Measurements from ENCODE around the gene RAPGEF2. TPM values are rescaled to one million over a fixed set of nuclear protein-coding genes. Genes with fewer than 3 reads are reported as not detected.
"Not testable (repeated sequence)": the region's sequence is repeated elsewhere in the genome, so short reads cannot be mapped to it uniquely, and the experiment has no call there.

Gene RAPGEF2
- total RNA-seq, 1 donor from 2014 or later, result 32.4 TPM

- Histone ChIP-seq H3K27ac (no peak overlapping the region), H3K9me3 (no peaks in the 10 kb centered on the region), H3K27me3 (no peaks in the 10 kb centered on the region), H3K4me3 (no peak overlapping the region), H3K4me1 (peaks cover 34% of the 10 kb centered on the region), H3K36me3 (no peaks in the 10 kb centered on the region)
- TF ChIP-seq POLR2A (IDR thresholded peaks at IDR 0.05), result no peak
- TF ChIP-seq, protein P1, sequence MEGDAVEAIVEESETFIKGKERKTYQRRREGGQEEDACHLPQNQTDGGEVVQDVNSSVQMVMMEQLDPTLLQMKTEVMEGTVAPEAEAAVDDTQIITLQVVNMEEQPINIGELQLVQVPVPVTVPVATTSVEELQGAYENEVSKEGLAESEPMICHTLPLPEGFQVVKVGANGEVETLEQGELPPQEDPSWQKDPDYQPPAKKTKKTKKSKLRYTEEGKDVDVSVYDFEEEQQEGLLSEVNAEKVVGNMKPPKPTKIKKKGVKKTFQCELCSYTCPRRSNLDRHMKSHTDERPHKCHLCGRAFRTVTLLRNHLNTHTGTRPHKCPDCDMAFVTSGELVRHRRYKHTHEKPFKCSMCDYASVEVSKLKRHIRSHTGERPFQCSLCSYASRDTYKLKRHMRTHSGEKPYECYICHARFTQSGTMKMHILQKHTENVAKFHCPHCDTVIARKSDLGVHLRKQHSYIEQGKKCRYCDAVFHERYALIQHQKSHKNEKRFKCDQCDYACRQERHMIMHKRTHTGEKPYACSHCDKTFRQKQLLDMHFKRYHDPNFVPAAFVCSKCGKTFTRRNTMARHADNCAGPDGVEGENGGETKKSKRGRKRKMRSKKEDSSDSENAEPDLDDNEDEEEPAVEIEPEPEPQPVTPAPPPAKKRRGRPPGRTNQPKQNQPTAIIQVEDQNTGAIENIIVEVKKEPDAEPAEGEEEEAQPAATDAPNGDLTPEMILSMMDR (IDR thresholded peaks at IDR 0.05), result no peak
- TF ChIP-seq POLR2AphosphoS5 (IDR thresholded peaks at IDR 0.05; ENCODE audit: insufficient read depth in 1 of 2, low read depth in 1 of 2), result no peak
- DNase-seq (ENCODE audit: extremely low spot score in 2 of 2), result no peak
- intact Hi-C loops (cut with DNase I), result no loop called here
These were observed 52.2 kb downstream of the RAPGEF2 start for GRCh38 chr4:159155119-159155518.

DNA sequence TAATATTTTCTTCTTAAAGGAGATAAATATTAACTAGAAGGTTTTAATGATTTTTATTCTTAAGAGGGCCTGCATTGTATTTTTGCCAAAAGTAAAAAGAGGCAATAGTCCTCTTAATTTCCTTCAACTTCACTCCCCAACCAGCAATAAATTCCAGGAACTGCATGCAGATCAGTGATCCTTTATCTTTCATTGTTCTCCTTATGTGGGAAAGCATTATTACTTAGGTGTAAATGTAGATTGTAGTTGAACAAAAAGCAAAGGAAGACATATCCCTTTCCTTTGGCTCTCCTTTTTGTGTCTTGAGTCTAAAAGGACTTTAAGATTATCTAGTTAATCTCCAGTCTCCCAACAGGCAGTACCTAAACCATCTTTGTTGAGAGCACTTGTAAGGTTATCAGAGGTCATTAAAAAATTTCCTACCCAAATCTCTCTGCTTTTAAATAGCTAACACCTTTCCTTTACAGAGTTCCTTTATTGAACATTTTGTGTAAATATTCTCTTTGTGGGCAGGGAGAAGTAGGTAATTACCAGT is 55.3 kb downstream of the RAPGEF2 start:
- intact Hi-C loops (cut with DNase I), result no loop called here
- Histone ChIP-seq H3K4me1 (peaks cover 52% of the 10 kb centered on the region), H3K9me3 (no peaks in the 10 kb centered on the region), H3K36me3 (no peaks in the 10 kb centered on the region), H3K27me3 (no peaks in the 10 kb centered on the region), H3K4me3 (no peak overlapping the region), H3K27ac (no peak overlapping the region)
- TF ChIP-seq POLR2A (IDR thresholded peaks at IDR 0.05) (no peak), POLR2AphosphoS5 (IDR thresholded peaks at IDR 0.05; ENCODE audit: insufficient read depth in 1 of 2, low read depth in 1 of 2) (no peak)
- TF ChIP-seq, protein P1 (IDR thresholded peaks at IDR 0.05), result no peak
- no peak for DNase-seq (ENCODE audit: extremely low spot score in 2 of 2)

DNA sequence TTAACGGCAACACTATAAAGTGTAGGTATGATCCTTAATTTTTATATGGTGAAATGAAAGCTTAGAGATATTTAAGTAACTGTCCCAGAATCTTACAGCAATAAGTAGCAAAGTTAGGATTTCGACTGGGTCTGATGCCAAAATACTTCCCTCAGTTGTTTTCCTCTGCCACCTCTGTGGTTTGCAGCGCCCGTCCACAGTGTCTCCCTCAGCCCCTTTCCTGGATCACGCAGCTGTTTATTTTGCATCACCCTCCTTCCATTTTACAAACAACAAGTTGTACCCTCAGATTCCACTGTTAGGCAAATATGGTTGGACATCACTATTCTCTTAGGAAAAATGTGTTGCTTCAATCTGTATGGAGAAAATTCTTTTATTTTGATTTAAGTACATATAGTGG is 56.1 kb downstream of the RAPGEF2 start:
- peaks cover 52% of the 10 kb centered on the region for H3K4me1 ChIP-seq
- intact Hi-C loops (cut with DNase I), result no loop called here

DNA sequence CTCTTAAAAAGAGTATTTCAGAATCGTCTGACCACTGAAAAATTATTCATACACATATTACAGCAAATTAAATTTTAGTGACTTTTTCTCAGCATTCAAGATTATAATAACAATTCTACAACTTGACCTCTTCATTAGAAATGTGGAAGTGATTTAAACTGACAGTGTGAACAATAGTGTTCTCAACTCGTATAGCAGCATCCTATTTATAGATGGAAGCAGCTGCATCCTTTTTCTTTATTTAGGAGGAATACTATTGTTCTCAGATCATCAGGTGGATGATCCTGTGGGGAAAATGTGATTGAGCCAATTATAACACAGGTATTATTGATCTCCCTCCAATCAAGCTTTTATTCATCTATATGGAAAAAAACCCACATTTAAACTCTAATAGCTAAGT is 56.7 kb downstream of the RAPGEF2 start:
- no peaks in the 10 kb centered on the region for H3K9me3 ChIP-seq
- TF ChIP-seq, protein P1 (IDR thresholded peaks at IDR 0.05), result no peak
- no peak for TF ChIP-seq POLR2A (IDR thresholded peaks at IDR 0.05)
- no peak for TF ChIP-seq POLR2AphosphoS5 (IDR thresholded peaks at IDR 0.05; ENCODE audit: insufficient read depth in 1 of 2, low read depth in 1 of 2)
- H3K27ac ChIP-seq, result no peak overlapping the region
- H3K4me3 ChIP-seq, result no peak overlapping the region
- peaks cover 51% of the 10 kb centered on the region for H3K4me1 ChIP-seq
- no peak for DNase-seq (ENCODE audit: extremely low spot score in 2 of 2)
- intact Hi-C loops (cut with DNase I), result no loop called here
- H3K27me3 ChIP-seq, result no peaks in the 10 kb centered on the region
- no peaks in the 10 kb centered on the region for H3K36me3 ChIP-seq

More for the DNA sequence above, 56.1 kb downstream of the RAPGEF2 start:
- no peak overlapping the region for H3K4me3 ChIP-seq
- TF ChIP-seq, protein P1 (IDR thresholded peaks at IDR 0.05), result no peak
- TF ChIP-seq POLR2AphosphoS5 (IDR thresholded peaks at IDR 0.05; ENCODE audit: insufficient read depth in 1 of 2, low read depth in 1 of 2) (no peak), POLR2A (IDR thresholded peaks at IDR 0.05) (no peak)
- DNase-seq (ENCODE audit: extremely low spot score in 2 of 2), result no peak
- H3K27ac ChIP-seq, result no peak overlapping the region
- H3K27me3 ChIP-seq, result no peaks in the 10 kb centered on the region
- no peaks in the 10 kb centered on the region for H3K9me3 ChIP-seq
- H3K36me3 ChIP-seq, result no peaks in the 10 kb centered on the region

DNA sequence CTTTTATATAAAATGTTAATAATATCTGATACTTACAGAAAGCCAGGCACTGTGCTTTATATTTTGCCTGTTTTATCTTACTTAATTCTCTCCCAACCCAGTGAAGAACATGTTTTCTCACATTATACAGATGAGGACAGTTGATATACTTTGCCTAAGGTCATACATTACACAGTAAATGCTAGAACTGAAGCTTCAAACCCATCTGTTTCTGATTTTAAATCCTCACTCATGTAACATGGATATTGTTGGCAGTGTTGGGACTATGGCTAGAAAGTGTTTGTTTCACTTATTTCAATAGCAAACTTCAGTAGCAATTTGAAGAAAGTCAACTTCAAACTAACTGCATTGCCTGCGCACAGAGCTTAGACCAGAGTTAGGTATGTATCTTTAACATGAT is 57.4 kb downstream of the RAPGEF2 start:
- Histone ChIP-seq H3K4me1 (peaks cover 44% of the 10 kb centered on the region), H3K36me3 (no peaks in the 10 kb centered on the region), H3K27ac (no peak overlapping the region), H3K4me3 (no peak overlapping the region), H3K9me3 (no peaks in the 10 kb centered on the region), H3K27me3 (no peaks in the 10 kb centered on the region)
- TF ChIP-seq, protein P1 (IDR thresholded peaks at IDR 0.05), result no peak
- TF ChIP-seq POLR2A (IDR thresholded peaks at IDR 0.05) (no peak), POLR2AphosphoS5 (IDR thresholded peaks at IDR 0.05; ENCODE audit: insufficient read depth in 1 of 2, low read depth in 1 of 2) (no peak)
- intact Hi-C loops (cut with DNase I), result no loop called here
- DNase-seq (ENCODE audit: extremely low spot score in 2 of 2), result no peak

DNA sequence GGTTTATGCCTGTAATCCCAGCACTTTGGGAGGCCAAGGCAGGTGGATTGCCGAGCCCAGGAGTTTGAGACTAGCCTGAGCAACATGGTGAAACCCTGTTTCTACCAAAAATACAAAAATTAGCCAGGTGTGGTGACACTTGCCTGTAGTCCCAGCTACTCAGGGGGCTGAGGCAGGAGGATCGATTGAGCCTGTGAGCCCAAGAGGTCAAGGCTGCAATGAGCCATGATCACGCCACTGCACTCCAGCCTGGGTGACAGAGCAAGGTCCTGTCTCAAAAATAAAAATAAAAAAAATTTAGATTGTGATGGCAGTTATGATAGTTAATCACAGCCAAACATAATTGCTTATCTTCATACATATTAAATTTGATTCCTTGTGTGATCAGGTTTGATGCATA is 58.6 kb downstream of the RAPGEF2 start:
- peaks cover 53% of the 10 kb centered on the region for H3K4me1 ChIP-seq
- intact Hi-C loops (cut with DNase I); DNase-seq (ENCODE audit: extremely low spot score in 2 of 2); H3K27ac ChIP-seq; H3K9me3 ChIP-seq; H3K27me3 ChIP-seq; H3K4me3 ChIP-seq; H3K36me3 ChIP-seq: not testable (repeated sequence)
